ENCODE data around the gene ABCC3.
"Not testable (repeated sequence)": the region's sequence is repeated elsewhere in the genome, so short reads cannot be mapped to it uniquely, and the experiment has no call there.

DNA sequence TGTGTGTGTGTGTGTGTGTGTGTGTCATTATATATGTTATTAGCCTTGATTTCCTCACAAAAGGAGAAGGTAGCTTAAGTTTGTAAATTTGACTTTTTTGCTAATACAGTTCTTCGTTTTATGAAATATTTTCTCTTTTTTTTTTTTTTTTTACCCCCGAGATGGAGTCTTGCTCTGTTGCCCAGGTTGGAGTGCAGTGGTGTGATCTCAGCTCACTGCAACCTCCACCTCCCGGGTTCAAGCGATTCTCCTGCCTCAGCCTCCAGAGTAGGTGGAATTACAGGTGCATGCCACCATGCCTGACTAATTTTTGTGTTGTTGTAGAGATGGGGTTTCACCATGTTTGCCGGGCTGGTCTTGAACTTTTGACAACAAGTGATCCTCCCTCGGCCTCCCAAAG lies 89.9 kb downstream of the ABCC3 start:
- TF ChIP-seq, protein P1, sequence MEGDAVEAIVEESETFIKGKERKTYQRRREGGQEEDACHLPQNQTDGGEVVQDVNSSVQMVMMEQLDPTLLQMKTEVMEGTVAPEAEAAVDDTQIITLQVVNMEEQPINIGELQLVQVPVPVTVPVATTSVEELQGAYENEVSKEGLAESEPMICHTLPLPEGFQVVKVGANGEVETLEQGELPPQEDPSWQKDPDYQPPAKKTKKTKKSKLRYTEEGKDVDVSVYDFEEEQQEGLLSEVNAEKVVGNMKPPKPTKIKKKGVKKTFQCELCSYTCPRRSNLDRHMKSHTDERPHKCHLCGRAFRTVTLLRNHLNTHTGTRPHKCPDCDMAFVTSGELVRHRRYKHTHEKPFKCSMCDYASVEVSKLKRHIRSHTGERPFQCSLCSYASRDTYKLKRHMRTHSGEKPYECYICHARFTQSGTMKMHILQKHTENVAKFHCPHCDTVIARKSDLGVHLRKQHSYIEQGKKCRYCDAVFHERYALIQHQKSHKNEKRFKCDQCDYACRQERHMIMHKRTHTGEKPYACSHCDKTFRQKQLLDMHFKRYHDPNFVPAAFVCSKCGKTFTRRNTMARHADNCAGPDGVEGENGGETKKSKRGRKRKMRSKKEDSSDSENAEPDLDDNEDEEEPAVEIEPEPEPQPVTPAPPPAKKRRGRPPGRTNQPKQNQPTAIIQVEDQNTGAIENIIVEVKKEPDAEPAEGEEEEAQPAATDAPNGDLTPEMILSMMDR (IDR thresholded peaks at IDR 0.05 in 2 of 3, conservative IDR thresholded peaks at IDR 0.05 in 1 of 3; ENCODE audit: insufficient read depth in 2 of 3, low read depth in 1 of 3, low read length in 3 of 3), result not testable (repeated sequence)
- TF ChIP-seq EP300 (IDR thresholded peaks at IDR 0.05; ENCODE audit: low read length); BRD4 (IDR thresholded peaks at IDR 0.05): not testable (repeated sequence)
